SK-N-MC (cell line): ENCODE data around the gene SVOPL.

ENCODE experiments used
- EZH2 ChIP-seq: fragments of 200-600 bp; sonication (generic); IDR thresholded peaks from one replicate; pipeline ENCODE4 v1.6.1; 2017; ENCODE audit warnings: antibody characterized with exemption
- POLR2AphosphoS5 ChIP-seq: IDR thresholded peaks from 2 replicates; pipeline ENCODE4 v1.6.1; 2012; ENCODE audit warnings: mild to moderate bottlenecking, low read depth, low read length, borderline replicate concordance

- TF ChIP-seq EZH2 (no peak), POLR2AphosphoS5 (no peak)
Observed at GRCh38 chr7:138587485-138587884, 113.7 kb downstream of the SVOPL start.
